Astrocyte (in vitro differentiated cells and primary cell): ENCODE data around the gene PRKAG2. TPM values are rescaled to one million over a fixed set of nuclear protein-coding genes. Genes with fewer than 3 reads are reported as not detected.

Experiments
- DNase-seq: peaks from one replicate; pipeline ENCODE4 v3.0.0-alpha.2; 2010; ENCODE audit warnings: low read depth
- FAIRE-seq: peaks from 2 replicates; lab custom pipeline; 2011; peaks lifted over from hg19 to GRCh38; lab: Jason Lieb, UNC
- H2AFZ ChIP-seq: 2 replicates; pipeline ENCODE4 v1.6.0; 2012; ENCODE audit warnings: low read depth, low read length, inconsistent platforms
- H3K27ac ChIP-seq: 2 replicates; pipeline ENCODE4 v1.5.1; 2011; ENCODE audit warnings: low read depth, low read length, inconsistent platforms
- H3K27me3 ChIP-seq: 2 replicates; pipeline ENCODE4 v1.6.0; 2011; ENCODE audit warnings: low read length, inconsistent platforms; ENCODE audit not compliant: insufficient read depth
- H3K36me3 ChIP-seq: 2 replicates; pipeline ENCODE4 v1.5.1; 2011; ENCODE audit warnings: low read length, inconsistent platforms; ENCODE audit not compliant: insufficient read depth
- H3K4me1 ChIP-seq: 2 replicates; pipeline ENCODE4 v1.5.1; 2011; ENCODE audit warnings: low read length, inconsistent platforms; ENCODE audit not compliant: insufficient read depth
- H3K4me2 ChIP-seq: 2 replicates; pipeline ENCODE4 v1.6.0; 2012; ENCODE audit warnings: low read length, inconsistent platforms
- H3K4me3 ChIP-seq: 2 replicates; pipeline ENCODE4 v1.5.1; 2011; ENCODE audit warnings: low read depth, mild to moderate bottlenecking, low read length, inconsistent platforms; ENCODE audit not compliant: insufficient read depth
- H3K79me2 ChIP-seq: 2 replicates; pipeline ENCODE4 v1.6.0; 2012; ENCODE audit warnings: mild to moderate bottlenecking, low read length, inconsistent platforms; ENCODE audit not compliant: insufficient read depth
- H3K9ac ChIP-seq: 2 replicates; pipeline ENCODE4 v1.6.0; 2012; ENCODE audit warnings: mild to moderate bottlenecking, low read length, inconsistent platforms
- H3K9me3 ChIP-seq: 2 replicates; pipeline ENCODE4 v1.5.1; 2012; ENCODE audit warnings: low read depth, mild to moderate bottlenecking, low read length, inconsistent platforms; ENCODE audit not compliant: insufficient read depth
- H4K20me1 ChIP-seq: 2 replicates; pipeline ENCODE4 v1.6.0; 2012; ENCODE audit warnings: low read length, inconsistent platforms; ENCODE audit not compliant: insufficient read depth
- H3K27ac Mint-ChIP-seq: one replicate; pipeline ENCODE4 v1.8.0; 2021; ENCODE audit warnings: mild to moderate bottlenecking, mixed read lengths; ENCODE audit not compliant: unreplicated experiment
- H3K27me3 Mint-ChIP-seq: one replicate; pipeline ENCODE4 v1.8.0; 2021; ENCODE audit warnings: low read depth, mixed read lengths; ENCODE audit not compliant: unreplicated experiment
- H3K36me3 Mint-ChIP-seq: one replicate; pipeline ENCODE4 v1.8.0; 2021; ENCODE audit warnings: low read depth, mixed read lengths; ENCODE audit not compliant: unreplicated experiment
- H3K4me1 Mint-ChIP-seq: one replicate; pipeline ENCODE4 v1.8.0; 2021; ENCODE audit warnings: low read depth, mixed read lengths; ENCODE audit not compliant: unreplicated experiment
- H3K4me3 Mint-ChIP-seq: one replicate; pipeline ENCODE4 v1.8.0; 2021; ENCODE audit warnings: mild to moderate bottlenecking, moderate library complexity, mixed read lengths; ENCODE audit not compliant: unreplicated experiment
- H3K9me3 Mint-ChIP-seq: one replicate; pipeline ENCODE4 v1.8.0; 2021; ENCODE audit warnings: mild to moderate bottlenecking, mixed read lengths; ENCODE audit not compliant: unreplicated experiment
- EZH2 ChIP-seq: IDR thresholded peaks from 2 replicates; pipeline ENCODE4 v1.6.1; 2012; ENCODE audit warnings: mild to moderate bottlenecking, low read length, inconsistent platforms; ENCODE audit not compliant: insufficient read depth
- total RNA-seq: library from RNA; stranded (reverse); gene quantifications from 2 replicates; pipeline ENCODE4 v1.2.1, GENCODE V29; 2021
- TF ChIP-seq, protein P1 (sequence below): IDR thresholded peaks from 2 replicates; pipeline ENCODE4 v1.5.1; 2011; ENCODE audit warnings: low read depth, mild to moderate bottlenecking, inconsistent platforms, low read length, moderate library complexity; ENCODE audit not compliant: insufficient read depth

The PRKAG2 gene
- total RNA-seq, 1 donor from 2014 or later, result 40.7 TPM

DNA sequence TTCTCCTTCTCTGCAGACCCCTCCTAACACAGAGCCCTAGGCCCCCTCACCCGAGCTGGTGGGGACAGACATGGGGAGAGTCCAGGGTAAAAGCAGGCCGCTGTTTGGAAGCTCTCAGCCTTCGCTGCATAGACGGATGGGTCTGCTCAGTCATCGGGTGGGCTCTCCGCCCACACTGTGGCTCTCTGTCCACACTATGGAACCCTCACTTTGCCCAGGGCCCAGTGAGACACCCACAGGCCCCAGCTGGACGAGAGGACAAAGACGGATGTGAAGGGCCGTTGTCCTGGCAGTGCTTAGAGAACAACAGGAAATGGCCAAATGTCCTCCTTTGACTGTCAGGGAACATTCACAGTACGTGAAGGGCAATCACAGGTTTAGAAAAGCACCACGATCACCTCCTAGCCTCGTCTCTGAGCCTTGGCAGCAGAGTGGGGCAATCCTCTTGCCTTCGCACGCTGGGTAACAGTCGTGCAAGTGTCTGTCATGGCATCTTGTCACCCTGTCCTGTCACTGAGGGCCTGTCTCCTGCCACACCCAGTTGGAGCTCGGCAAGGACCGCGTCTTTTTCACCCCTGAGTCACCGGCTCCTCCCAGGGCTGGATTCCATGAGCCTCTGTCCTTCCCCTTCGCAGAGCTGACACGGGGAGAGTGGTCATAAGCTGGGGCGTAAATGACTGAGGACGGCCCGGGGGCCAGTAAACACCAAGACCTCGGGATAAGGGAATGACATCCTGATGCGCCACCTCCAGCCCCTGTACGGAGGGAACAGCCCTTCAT, 80.6 kb downstream of the PRKAG2 start:
- Histone ChIP-seq H3K27ac (no peak overlapping the region), H3K4me2 (peak overlapping the region; percentile 24), H3K36me3 (no peaks in the 10 kb centered on the region), H3K9ac (no peak overlapping the region), H3K4me3 (no peak overlapping the region), H3K79me2 (no peaks in the 10 kb centered on the region), H2AFZ (peak overlapping the region; percentile 70), H3K4me1 (peaks cover 13% of the 10 kb centered on the region), H4K20me1 (no peaks in the 10 kb centered on the region), H3K27me3 (peaks cover 8% of the 10 kb centered on the region), H3K9me3 (no peaks in the 10 kb centered on the region)
- Mint-ChIP-seq H3K36me3 (no peaks in the 10 kb centered on the region), H3K4me1 (peaks cover 1% of the 10 kb centered on the region), H3K27ac (no peak overlapping the region), H3K27me3 (peaks cover 20% of the 10 kb centered on the region), H3K9me3 (no peaks in the 10 kb centered on the region), H3K4me3 (no peak overlapping the region)
- DNase-seq (peak; percentile 48), FAIRE-seq (no peak)
- TF ChIP-seq EZH2, result no peak
- TF ChIP-seq, protein P1, sequence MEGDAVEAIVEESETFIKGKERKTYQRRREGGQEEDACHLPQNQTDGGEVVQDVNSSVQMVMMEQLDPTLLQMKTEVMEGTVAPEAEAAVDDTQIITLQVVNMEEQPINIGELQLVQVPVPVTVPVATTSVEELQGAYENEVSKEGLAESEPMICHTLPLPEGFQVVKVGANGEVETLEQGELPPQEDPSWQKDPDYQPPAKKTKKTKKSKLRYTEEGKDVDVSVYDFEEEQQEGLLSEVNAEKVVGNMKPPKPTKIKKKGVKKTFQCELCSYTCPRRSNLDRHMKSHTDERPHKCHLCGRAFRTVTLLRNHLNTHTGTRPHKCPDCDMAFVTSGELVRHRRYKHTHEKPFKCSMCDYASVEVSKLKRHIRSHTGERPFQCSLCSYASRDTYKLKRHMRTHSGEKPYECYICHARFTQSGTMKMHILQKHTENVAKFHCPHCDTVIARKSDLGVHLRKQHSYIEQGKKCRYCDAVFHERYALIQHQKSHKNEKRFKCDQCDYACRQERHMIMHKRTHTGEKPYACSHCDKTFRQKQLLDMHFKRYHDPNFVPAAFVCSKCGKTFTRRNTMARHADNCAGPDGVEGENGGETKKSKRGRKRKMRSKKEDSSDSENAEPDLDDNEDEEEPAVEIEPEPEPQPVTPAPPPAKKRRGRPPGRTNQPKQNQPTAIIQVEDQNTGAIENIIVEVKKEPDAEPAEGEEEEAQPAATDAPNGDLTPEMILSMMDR, result no peak

DNA sequence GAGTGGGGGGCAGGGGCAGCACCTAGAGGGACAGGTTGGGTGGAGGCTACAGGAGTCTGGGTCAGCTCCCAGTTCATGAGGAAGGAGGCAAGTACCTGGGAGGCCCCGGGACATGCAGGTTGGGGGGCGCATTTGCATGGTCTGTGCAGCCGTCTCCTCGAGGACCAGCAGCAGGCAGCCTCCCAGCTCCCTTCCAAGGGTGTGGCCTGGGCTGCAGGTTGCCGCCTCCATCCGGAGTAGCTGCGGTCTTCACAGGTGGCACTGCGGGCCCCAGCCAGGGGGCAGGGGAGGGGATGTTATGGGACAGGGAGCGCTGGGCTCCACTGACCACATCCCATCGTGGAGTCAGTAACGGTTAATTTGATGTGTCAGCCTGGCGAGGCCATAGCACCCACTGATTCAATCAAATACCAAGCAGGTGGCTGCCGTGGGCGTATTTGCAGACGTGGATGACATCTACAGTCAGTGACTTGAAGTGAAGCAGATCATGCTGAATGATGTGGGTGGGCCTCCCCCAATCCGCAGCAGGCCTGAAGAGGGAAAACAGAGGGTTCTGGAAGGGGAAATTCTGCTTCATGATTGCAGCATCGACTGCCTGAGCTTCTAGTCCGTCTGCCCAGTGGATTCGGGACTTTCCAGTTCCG, 81.6 kb downstream of the PRKAG2 start:
- Histone ChIP-seq H3K9ac (no peak overlapping the region), H3K4me3 (no peak overlapping the region), H3K4me2 (no peak overlapping the region), H3K27ac (no peak overlapping the region), H3K4me1 (peaks cover 13% of the 10 kb centered on the region), H4K20me1 (no peaks in the 10 kb centered on the region), H3K27me3 (peaks cover 8% of the 10 kb centered on the region), H3K36me3 (no peaks in the 10 kb centered on the region), H3K79me2 (no peaks in the 10 kb centered on the region), H2AFZ (peak overlapping the region; percentile 72), H3K9me3 (no peaks in the 10 kb centered on the region)
- H3K36me3 Mint-ChIP-seq, result no peaks in the 10 kb centered on the region
- DNase-seq (no peak), FAIRE-seq (no peak)
- TF ChIP-seq, protein P1, result no peak
- no peak for TF ChIP-seq EZH2
- H3K27me3 Mint-ChIP-seq, result peaks cover 21% of the 10 kb centered on the region
- H3K4me1 Mint-ChIP-seq, result peaks cover 1% of the 10 kb centered on the region
- H3K4me3 Mint-ChIP-seq, result no peak overlapping the region
- H3K9me3 Mint-ChIP-seq, result no peaks in the 10 kb centered on the region
- H3K27ac Mint-ChIP-seq, result no peak overlapping the region
